GM12891 (cell line): Measurements from ENCODE around the gene POMGNT2.

Experiments used
- DNase-seq: peaks from one replicate; pipeline ENCODE4 v3.0.0; 2011; ENCODE audit warnings: low spot score; ENCODE audit not compliant: insufficient read length
- FAIRE-seq: peaks from 2 replicates; lab custom pipeline; 2011; peaks lifted over from hg19 to GRCh38; lab: Jason Lieb, UNC
- PAX5 ChIP-seq: IDR thresholded peaks from 2 replicates; pipeline ENCODE4 v1.6.1; 2011; ENCODE audit warnings: low read length, moderate library complexity, mild to moderate bottlenecking; ENCODE audit not compliant: insufficient read depth, severe bottlenecking
- POLR2A ChIP-seq: IDR thresholded peaks from 2 replicates; pipeline ENCODE4 v1.6.1; 2011; ENCODE audit warnings: low read depth, low read length, control low read depth
- POLR2AphosphoS5 ChIP-seq: IDR thresholded peaks from 2 replicates; pipeline ENCODE4 v1.6.1; 2011; ENCODE audit warnings: low read depth, low read length, control low read depth
- POU2F2 ChIP-seq: IDR thresholded peaks from 2 replicates; pipeline ENCODE4 v1.6.1; 2011; ENCODE audit warnings: low read depth, mild to moderate bottlenecking, control low read depth, low read length, moderate library complexity
- SPI1 ChIP-seq: IDR thresholded peaks from 2 replicates; pipeline ENCODE4 v1.6.1; 2011; ENCODE audit warnings: low read depth, low read length, control low read depth
- TAF1 ChIP-seq: IDR thresholded peaks from 2 replicates; pipeline ENCODE4 v1.6.1; 2011; ENCODE audit warnings: low read depth, low read length, control low read depth

The POMGNT2 gene

DNA sequence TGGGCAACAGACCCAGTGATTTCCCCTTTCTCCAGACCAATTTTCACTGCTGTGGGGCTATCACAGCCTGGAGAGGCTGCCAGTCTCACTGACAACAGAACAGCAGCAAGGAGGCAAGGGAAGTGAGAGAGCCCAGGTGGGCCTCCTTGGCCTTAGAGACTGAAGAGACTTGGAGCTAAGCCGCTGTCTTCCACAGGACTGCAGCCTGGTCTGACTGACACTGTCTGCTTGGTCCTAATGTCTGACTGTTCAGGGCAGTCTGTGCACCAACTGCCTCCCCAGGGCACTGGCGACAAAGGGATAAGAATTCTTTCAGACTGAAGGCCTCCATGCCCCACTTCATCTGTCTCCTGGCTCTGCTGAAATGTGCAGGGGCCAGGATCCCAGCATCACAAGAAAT lies 11.5 kb downstream of the POMGNT2 start:
- no peak for DNase-seq

DNA sequence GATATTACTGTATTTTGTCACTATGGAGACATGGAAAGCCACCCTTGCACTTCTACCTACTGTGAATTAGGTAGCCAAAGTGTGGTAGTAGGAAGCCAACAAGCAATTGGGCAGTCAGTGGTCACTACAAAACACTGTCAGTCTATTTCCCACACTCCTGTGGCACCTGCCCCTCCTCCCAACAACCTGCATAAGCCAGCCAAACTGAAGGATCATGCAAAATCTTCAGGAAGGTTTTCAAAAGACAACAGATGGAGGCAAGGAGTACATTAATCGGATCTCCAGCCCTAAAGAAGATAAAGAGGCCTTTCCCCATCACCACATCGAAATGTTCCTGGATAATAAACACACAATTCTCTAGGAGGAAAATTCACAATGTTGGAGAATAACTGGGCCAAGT lies 11.9 kb downstream of the POMGNT2 start:
- DNase-seq: no peak
- no peak for FAIRE-seq
- TF ChIP-seq TAF1: no peak
- TF ChIP-seq POU2F2: no peak
- TF ChIP-seq PAX5: no peak
- no peak for TF ChIP-seq POLR2A
- TF ChIP-seq POLR2AphosphoS5: no peak

More for the DNA sequence above, 11.5 kb downstream of the POMGNT2 start:
- no peak for TF ChIP-seq POU2F2
- no peak for TF ChIP-seq POLR2A
- no peak for TF ChIP-seq SPI1
- TF ChIP-seq TAF1: no peak
- TF ChIP-seq POLR2AphosphoS5: no peak
- TF ChIP-seq PAX5: no peak
- no peak for FAIRE-seq

DNA sequence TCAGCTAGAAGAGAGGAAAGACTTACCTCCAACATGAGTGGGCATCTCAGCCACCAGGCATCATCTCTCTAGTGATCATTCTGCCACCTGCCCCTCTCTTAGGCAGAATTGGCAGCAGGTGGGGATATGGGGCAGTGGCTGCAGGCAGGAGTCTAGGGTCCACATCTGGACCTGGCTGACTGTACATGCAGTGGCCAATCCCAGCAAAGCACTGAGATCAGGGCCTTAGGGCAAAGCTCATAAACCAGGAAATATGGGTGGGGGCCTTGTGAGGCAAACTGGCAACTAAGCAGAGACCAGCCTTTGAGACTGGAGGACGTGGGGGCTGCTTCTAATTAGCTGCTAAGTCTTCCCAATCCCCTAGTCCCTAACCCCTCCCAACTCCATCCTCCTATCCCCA lies 12.9 kb downstream of the POMGNT2 start:
- FAIRE-seq (no peak), DNase-seq (no peak)
- TF ChIP-seq POLR2AphosphoS5 (no peak), SPI1 (no peak), POU2F2 (no peak), PAX5 (no peak), POLR2A (no peak), TAF1 (no peak)

DNA sequence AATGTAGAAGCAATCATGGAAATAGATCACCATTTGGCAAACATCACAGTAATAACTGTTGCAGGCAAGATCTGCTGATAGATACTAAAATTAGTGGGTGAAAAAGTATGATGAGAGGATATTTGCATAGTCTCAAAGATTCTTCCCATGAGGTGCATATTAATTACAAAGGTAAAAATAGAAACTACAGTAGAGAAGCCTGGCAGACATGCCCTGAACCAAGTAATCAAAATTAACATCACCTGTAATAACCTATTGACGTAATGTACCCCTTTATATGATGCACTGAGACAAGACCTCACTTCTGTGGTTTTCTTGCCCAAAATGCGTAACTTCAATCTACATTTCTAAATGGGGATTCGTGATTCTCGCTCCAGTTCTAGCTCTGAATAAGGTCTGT lies 14.4 kb downstream of the POMGNT2 start:
- DNase-seq (no peak), FAIRE-seq (no peak)
- TF ChIP-seq PAX5 (no peak), TAF1 (no peak), POU2F2 (no peak), POLR2AphosphoS5 (no peak)

DNA sequence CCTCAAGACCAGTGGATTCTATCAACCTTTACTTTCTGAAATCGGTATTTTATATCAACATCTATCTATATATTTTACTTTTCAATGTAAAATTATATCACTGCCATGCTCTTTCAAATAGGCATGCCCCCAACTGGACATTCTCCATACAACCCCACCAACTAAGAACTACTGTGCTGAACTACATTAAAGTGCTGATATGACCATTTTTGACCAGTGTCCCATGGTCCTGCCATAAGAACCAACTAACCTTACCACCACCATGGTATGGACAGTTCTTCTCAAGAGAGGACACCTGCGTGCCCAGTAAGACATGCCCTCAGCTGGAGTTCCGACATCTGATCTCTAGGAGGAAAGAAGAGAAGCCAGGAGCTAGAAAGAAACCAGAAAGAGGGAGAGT lies 15.6 kb downstream of the POMGNT2 start:
- TF ChIP-seq TAF1 (no peak), SPI1 (no peak), POLR2AphosphoS5 (no peak), POLR2A (no peak), POU2F2 (no peak), PAX5 (no peak)
- FAIRE-seq (no peak), DNase-seq (no peak)

DNA sequence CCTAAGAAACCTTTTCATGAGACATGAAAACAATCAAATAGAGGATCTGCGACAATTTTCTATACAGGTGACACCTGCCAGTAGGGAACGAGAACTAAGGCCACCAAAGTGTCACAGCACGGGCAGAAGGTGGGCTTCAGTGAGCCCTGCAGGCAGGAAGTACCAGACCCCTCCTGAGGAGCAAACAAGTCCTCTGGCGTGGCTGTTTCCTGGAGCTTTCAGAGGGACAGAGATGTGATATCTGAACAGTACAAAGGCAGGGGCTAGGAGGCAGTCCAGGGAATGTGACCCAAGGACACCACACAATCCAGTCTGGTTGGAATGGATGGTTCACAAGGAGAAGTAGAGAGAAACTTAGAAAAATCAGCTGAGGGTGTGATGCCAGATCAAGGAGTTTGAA lies 16.8 kb downstream of the POMGNT2 start:
- TF ChIP-seq POU2F2: no peak
- no peak for TF ChIP-seq PAX5
- TF ChIP-seq SPI1: no peak
- TF ChIP-seq TAF1: no peak
- no peak for DNase-seq
- no peak for FAIRE-seq

DNA sequence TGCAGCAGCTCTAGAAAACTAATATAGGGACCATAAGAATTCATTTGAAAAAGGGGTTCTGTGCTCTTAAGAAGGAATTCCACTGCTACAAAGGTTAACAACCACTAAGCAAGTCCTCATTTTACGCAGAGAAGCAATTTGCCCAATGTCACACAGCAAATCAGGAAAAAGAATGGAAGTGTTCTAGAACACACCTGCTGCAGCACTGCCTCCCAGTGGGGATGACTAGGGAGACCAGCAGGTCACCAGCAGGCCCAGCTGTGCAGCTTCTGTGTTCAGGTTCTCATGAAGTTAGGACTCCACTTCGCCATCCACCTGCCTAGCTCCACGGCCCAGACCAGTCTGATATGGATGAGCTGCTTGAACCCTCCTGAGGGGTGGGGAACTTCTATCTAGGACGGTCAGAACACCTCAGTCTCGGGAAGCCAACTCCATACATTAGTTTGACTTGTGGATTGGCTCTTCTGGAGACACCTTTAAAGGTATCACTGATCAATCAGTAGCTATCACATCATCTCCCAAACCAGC lies 18.6 kb downstream of the POMGNT2 start:
- TF ChIP-seq SPI1: no peak
- no peak for TF ChIP-seq POLR2AphosphoS5
- TF ChIP-seq POLR2A: no peak
- no peak for TF ChIP-seq POU2F2
- TF ChIP-seq TAF1: no peak
- TF ChIP-seq PAX5: no peak
- DNase-seq (no peak), FAIRE-seq (no peak)

DNA sequence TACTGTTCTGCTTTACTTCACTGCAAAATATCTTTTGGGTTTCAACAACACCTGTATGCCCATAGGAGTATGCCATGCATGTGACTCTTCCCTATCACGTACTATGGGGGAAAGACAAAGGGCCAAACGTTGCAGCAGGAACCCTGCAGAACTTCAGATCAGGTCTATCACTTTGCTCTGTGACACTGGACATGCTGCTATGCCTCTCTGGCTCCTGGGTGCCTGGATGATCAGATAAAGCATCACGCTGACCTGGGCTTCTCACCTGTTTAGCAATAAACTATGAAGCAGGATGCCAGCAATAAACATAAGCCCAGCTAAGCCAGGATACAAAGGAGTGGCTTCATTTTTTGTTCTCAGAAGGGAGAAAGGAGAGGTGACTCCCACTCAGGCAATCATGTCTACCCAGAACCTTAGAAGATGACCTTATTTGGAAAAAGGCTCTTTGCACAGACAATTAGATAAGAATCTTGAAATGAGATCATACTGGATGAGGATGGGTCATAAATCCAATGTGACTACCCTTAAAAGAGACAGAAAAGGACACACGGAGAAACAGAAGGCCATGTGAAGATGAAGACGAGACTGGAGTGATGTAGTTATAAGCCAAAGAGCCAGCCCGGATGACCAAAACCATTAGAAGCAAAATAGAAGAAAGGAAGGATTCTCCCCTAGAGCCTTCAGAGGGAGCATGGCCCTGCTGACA lies 19.3 kb downstream of the POMGNT2 start:
- FAIRE-seq: no peak
- TF ChIP-seq POU2F2: no peak
- TF ChIP-seq SPI1: no peak
- no peak for TF ChIP-seq POLR2AphosphoS5
- TF ChIP-seq POLR2A: no peak
- no peak for TF ChIP-seq TAF1
- no peak for TF ChIP-seq PAX5
- no peak for DNase-seq

DNA sequence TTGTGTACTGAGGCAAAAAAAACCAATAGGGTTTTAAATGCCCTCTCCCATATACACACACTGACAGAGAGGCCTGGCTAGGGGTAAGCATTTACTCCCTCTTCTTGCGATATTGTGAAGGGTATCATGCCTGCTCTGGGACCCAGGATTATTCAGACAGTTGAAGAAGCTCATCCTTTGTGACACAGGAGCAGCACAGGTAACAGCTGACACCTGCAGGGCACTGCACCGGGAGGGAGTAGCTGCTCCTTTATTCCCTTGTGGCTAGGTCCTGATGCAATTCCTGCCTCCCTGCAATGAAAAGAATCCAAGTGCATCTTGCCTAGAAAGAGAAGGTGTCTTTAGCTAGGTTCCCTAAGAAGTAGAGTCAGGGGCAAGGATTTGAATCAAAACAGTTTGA lies 23.4 kb downstream of the POMGNT2 start:
- DNase-seq: no peak
- TF ChIP-seq TAF1: no peak
- no peak for TF ChIP-seq SPI1
- TF ChIP-seq PAX5: no peak
- no peak for TF ChIP-seq POLR2AphosphoS5
- no peak for TF ChIP-seq POU2F2
- no peak for TF ChIP-seq POLR2A
- FAIRE-seq: no peak

DNA sequence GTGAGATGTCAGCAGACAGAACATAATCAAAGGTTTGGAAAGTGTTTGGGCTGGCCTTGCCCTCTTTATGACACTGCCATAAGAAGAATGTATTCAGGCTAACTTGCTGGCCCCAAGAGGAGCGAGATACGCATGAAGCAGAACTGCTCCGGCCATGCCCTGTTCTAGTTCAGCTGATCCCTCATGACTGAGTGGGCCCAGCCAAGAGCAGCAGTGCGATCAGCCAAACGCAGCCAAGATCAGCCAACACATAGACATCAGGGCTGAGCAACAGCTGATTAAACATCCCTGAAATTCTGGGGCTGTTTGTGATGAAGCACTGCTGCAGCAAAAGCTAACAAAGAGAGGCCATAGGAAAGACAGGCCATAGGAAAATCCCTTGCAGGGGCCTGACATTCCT lies 24.1 kb downstream of the POMGNT2 start:
- no peak for FAIRE-seq
- no peak for TF ChIP-seq TAF1
- TF ChIP-seq SPI1: no peak
- TF ChIP-seq POU2F2: no peak
- no peak for TF ChIP-seq POLR2A
- TF ChIP-seq POLR2AphosphoS5: no peak
- no peak for TF ChIP-seq PAX5
- DNase-seq: no peak
